ENCODE data around the gene SSBP3.

The SSBP3 gene

DNA sequence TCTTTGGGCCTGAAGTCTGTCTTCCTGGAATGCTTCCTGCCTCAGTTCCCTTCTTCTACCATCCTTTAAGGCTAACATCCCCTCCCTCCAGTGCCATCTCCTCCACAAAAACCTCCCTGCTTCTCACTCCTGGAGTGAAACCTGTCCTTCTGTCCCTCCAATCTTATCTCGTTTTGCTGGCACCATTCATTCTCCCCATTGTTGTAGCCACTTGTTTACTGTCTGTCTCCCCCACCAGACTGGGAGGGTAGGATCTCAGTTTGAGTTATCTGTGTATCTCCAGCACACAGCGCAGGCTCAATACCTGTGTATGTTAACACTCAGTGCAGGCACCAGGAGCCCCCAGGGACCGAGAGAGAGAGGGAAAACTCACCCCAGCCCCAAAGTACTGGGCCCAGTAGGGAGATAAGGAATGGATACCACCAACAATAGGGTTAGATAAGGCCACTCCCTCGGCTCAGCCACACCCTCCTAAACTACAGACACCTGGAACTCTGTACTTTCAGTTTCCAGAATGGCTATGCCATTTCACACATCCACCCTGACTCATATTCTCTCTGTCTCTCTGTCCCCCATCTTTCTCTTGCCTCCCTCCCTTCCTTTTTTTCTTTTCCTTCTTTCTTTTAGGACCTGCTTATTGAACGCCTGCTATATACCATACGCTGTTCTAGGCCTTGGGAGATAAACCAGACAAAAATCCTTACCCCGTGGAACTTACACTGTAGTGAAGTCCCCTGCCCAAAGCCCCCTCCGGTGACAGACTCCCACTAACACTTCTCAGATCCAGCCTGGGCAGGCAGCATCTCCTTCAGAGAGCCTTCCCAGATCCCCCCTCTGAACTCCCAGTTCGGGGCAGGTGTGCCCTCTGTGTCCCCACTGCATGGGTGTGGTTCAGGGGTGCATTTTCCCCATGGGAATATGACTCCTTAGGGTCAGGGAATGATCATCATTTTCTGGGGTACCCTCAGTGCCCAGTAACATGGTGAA lies 3.3 kb upstream of the SSBP3 start:
- no peak for DNase-seq

DNA sequence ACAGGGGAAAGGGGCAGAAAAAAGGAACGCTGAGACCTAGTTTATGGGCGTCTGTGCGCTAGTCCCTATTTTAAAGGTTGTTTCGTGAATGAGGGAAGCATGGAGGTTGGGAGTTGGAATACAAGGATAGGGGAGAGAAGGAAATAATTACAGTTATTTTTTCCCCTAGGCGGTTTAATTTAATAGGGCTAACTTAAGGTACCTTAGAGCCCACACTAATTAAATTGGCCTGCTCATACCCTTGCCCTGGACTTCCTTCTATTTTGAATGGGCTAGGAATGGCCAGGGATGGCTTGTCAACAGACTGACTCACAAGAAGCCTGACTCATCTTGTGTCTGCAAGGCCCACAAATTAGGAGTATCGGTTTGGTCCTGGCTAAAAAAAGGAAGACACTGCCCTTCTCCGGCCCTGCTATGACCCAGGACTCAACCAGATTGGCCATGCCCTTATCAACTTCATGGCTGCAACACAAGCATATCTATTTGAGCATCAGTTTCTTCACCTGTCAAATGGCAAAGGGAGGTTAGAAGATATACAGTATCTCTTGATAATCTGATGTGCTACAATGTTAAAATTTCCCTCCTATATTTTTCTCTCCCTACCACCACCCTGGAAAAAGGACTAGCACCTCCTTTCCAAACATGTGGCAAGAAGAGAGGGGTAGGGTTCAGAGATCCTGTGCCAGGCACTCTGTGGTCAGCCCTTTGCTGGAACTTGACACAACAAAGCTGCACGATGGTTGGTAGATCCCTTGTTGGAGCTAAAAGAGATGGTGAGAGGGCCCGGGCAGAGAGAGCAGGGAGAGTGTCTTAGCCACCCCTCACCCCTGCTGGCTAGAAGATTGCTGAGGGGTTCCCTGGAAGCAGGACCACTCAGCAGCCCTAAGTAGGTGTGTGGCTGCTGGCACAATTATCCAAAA lies 2.2 kb upstream of the SSBP3 start:
- DNase-seq = peak; percentile 48

DNA sequence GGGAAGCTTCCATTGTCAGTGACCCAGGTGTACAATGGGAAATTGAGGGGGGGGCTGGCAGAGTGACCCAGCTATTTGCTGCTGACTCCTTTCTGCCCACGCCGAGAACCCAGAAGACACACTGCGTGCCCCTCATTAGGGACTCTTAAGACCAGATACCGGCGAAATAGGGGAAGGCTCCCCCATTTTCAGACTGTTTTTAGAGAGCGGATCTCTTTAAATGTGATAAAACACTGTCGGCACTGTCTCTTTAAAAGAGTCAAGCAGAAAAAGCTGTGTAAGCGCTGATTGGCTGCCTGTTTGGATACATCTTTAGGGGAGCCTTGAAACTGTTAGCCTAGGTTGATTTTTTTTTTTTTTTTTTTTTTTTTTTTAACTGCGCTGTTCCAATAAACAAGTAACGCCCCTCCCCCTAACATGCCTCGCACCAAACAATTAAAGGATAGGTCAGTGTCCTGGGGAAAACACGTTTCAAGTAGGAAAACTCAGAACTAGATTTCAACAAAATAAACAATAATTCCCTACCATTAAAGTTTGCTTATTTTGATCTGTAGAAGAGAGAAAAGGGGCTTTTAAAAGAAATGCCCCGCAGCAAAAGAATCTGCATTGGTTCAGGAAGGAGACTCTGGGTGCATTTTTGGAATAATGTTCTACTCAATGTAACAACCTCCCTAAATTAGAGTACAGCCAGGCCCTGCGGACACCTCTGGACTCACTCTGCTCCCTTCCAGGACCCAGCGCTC lies 1.4 kb upstream of the SSBP3 start:
- peak; percentile 42 for DNase-seq

DNA sequence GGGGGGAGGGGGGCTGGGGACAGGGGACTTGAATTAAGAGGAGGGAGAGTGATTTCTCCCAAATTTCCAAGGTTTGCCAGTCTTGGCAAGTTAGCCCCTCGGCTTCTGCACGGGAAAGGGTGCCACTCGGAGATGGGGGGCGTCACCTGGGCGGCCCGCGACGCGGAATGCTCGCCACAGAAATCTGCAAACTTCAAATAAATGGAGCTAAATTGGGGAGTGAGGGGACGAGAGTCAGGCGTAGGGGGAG lies 885 bp upstream of the SSBP3 start:
- no peak for DNase-seq

DNA sequence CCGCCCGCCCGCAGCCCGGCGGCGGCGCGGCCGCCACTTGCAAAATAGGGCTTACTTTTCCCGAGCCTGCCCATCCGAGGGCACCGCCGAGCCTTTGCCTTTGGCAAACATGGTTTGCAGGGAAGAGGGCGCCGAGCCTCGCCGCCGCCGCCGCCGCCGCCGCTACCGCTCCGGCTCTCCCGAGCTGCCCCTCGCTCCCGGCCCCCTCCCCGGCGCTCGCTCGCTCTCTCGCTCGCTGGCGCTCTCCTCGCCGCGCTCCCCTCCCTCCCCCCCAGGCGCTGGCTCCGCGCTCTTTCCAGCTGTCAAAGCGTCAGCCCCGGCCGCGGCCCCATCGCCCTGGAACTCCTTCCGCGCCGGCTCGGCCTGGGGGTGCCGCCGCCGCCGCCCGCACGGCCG lies 298 bp downstream of the SSBP3 start:
- no peak for DNase-seq

DNA sequence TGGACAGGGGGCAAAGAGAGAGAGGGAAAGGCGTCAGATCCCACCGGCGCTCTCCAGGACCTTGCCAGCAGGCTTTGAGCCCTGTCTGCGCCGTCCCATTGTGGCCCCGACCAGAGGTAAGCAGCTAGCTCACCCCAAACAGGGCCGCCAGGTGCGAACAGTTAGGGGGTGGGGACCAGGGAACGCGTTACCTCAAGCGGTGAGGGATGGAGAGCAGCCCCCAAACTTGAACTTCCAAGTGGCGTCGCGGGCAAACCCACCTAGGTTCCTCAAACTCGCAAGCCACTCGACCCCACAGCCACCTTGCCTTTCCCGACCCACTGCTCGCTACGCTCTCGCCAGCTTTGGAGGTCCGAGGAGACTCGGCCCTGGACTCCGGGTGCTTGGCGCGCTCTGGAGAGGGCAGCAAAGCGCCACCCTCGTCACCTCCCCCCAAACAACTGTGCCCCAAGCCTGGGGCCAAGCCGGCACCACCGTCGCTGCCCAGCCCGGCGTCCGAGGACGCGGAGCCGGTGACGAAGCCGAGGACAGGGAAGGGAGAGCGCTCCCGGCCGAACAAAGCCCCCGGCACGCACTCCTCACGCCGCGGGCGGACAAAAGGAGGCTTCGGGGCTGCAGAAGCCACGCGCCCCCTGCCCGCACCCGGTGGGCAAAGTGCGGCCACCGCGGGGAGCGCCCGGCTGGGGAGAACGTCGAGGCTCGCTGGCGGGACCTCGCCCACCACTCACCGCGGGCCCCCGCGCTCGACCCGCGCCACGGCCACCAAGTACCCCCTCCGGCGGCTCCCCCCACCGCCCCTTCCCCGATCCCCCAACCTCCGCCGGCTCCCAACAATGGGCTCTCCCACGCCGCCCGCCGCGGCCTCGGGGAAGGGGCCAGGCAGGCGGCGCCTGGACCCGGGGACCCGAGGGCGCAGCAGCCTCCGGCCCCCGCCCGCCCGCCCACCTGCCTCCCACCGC lies 976 bp downstream of the SSBP3 start:
- no peak for DNase-seq

DNA sequence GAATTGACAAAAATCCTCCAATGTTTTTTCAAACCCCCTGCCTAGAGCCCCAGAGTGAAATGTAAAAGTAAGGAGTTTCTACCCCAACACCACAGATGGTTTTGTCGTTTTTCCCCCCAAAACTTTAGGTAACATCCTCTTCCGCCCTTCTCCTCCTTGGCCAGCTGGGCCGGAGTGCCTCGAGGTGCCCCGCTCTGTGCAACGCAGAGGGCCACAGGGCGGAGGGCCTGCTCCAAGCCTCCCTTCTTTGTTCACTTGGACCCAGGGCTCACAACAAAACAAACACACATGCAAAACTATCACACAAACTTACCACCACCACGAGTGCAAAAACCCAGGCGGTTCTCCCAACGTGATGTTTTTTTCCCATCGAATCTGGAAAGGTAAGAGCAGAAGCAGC lies 1.9 kb downstream of the SSBP3 start:
- no peak for DNase-seq

DNA sequence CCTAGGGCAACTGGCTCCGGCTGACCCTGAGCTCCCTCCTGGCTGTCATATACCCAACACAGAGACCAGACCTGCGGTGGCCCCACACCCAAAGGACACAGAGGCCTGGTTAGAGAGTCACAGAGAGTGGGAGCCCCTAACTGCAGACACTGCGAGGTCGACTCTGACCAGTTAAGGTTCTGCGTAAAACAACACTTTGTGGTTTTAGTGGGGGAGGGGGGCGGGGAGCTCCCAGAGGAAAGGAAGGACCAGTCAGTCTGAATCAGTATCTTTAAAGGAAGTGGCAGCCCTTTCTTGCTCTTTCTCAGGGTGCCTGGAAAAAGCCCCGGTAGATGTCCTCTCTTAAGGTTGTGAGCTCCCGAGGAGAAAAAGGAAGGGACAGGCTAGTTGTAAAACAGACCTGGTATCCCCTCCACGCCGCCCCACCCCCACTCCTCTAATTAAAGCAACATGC lies 2.4 kb downstream of the SSBP3 start:
- DNase-seq = no peak

DNA sequence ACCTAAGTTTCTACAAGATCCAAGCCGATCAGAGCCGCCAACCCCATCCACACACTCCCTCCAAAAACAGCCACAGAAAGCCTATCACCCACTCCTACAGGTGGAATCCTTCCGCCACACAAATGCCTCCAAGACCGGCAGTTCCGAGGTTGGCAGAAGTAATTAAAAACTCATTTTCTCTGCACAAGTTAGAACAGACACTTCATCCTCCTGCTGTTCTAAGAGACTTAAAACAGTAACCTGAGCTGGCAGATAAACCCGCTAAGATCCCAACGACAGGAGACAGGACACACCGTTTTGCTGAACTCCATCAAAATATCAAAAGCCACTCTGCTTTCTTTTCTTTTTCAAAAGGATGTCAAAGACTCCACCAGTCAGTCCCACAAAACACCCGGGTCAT lies 2.8 kb downstream of the SSBP3 start:
- DNase-seq = no peak

DNA sequence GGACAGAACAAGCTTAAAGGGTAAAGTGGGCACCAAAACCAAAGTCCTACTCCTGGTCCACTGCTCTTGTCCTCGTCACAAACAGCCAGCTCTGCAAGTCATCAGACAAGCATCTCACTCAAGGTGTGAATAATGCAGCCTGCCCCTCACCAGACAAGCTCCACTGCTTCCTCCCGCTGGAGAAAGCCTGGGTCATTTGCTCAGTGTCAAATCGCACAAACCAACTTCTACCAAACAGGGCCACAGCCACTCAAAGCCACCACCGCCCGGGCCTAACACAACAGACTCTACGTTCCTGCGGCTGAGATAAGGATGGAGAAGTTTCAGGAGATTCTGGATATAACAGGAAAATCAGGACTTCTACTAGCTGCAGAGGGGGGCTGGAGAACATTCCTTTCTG lies 3.3 kb downstream of the SSBP3 start:
- DNase-seq = no peak

DNA sequence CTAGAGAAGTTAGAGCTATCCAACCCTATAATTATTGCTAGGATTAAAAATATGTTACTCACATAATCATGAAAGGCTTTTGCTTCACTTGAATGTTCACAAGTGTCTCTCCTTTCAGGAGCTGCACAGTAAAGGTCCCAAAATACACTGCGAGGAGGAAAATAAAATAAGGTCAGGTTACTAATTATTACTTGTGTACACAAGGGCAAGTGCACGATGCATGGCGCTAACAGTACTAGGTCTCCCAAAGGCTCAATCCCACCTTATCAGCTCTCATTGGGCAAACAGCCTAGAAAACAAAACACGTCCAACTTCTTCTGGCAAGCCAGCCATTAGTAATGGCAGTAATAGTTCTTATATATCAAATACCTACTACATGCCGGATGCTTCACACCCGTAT lies 4.4 kb downstream of the SSBP3 start:
- DNase-seq = no peak

DNA sequence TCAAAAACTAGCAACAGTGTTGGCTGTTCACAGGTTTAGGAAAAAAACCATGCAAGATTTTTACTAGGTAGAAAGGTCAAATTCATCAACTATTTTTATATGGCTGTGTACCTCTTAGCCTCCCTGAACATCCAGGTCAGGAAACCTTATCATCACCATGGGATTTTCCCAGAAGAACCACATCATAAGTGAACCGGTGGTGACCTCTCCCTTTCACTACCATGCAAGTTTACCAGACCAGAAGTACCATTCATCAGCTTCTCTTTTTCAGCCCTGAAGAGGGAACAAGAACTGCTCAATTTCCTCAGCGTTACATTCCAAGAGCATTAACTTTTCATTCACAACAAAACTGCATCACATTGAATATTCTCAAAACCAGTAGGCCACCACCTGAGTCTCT lies 5.9 kb downstream of the SSBP3 start:
- no peak for DNase-seq

DNA sequence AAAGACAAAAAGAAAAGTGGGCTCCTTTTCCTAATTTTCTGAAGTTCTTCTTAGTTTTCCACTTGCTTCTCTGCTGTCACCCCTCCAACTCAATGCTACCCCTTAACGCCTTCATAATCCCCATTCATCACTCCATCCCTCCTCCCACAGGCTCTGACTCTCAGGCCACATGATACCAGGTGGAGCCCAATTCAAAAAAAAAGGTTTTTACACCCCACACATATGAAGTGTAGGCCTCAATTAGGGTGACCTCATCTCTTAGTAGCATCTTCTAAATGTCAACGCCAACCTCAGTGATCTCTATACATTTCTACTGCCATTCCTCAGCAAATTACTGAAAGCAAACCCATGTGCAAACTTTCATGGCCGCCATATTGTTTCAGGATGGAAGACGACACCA lies 6.4 kb downstream of the SSBP3 start:
- no peak for DNase-seq

DNA sequence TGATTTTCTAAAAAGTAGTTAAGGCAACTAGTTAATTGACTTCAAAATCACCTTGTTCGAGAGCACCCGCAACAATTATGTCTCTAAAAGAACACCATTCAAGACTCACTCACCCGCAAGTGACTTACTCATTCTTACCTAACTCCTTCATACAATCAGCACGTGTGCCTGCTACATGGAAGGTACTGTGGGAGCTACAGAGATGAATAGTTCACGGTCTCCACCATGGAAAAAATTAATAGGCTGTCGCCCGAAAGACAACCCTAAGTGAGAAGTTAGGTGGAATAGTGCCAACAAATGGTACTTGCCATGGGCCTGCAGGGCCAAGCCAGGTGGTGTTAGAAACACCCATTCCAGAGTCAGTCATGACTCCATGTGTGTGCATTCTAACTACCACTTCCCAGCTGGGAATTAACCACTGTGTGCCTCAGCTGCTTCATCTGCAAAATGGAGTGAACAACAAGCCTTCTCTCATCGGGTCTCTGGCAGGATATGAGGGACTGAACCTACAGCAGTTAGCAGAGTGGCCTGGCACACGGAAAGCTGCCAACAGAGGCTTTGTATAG lies 7.1 kb downstream of the SSBP3 start:
- no peak for DNase-seq

DNA sequence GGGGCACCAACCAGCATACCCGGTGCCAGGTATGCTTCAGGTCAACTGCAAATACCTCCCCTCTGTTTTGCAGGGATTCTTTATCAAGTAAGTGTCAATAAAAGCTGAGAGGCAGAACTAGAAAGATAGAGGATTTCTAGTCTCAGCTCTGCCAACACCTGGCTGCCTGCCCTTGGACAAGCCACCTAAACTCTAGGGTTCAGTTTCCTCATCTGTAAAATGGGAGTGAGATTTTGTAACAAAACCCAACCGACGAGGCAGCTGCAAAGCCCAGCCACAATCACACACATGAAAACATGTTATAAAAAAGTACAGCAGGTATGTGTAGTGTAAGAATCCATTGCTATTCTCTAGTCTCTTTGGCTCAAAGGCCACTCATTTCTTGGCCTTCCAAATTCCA lies 8.2 kb downstream of the SSBP3 start:
- no peak for DNase-seq

DNA sequence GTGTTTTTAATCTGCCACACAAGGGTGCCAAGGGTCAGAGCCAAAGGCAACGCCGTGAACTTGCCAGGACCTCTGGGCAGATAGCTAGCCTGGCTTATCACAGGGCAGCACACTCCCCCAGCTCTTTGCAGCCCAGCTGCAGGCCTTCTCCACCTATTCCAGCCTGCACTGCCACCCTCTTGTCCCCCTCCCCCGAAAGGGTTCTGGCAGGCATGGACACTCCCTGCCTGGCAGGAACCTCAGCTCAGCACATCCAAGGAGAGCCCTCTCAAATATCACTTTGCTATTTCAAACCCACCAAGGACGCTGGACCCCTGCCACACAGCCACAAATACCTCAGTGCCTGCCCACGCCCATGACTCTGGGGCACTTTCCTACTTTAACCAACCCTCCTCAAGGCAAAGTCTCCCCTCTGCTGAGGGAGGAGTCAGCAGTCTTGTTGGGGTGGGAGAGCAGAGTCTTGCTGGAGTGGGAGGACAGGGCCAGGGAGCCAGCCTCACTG lies 9.1 kb downstream of the SSBP3 start:
- no peak for DNase-seq

DNA sequence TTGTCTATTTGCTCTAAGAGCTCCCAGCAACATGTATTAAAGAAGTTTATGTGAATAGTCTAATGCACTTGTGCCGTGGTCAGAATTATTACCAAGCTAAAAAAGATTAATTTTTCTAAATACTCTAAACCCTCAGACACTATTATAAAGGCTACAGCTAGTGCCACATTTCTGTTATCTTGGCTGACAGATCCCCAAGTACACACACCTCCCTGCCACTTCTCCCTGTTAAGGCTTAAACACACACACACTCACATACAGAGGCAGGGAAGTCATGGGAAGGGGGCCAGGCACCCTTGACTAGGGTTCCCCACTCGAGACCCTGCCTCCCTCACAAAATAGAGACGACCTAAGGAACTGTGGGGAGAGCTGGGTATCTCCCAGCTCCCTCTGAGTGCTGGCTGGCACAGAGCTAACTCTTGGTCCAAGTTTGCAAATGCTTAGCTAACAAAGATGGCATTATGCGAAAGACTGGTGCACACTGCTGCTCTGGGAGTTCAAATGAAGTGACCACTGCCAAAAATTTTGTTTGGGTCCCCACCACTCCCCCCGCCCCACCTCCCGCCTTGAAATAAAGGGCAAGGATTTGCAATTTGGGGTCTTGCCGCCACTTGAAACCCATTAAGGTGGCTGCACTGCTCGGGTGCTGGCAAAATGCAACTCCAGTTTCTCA lies 9.8 kb downstream of the SSBP3 start:
- DNase-seq = no peak

DNA sequence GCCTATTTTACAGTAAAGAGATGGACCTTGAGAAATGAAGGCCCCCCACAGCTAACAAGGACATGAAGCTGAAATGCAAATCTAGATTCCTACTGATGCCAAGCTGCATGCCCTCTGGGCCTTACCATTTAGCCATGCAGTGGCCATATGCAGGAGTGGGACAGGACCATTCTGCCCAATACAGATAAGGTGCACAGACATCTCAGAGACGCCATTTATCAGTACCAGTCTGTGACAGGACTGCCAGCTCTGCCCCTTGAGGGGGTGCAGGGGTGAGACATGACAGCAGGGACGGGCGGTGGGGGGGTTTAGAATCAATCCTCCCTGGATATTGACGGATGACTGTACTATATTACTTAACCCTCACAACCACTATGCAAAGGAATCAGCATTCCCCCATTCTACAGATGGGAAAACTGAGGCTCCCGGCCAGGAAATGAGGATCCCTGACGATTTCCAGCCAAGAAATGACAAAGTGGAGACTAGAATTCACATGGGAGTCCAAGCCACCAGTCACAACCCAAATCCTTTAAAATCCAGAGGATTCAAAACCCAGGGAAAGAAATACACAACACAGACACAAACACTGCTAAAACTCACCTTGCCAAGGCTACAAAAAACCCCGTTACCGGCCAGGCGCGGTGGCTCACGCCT lies 10.8 kb downstream of the SSBP3 start:
- DNase-seq = no peak

DNA sequence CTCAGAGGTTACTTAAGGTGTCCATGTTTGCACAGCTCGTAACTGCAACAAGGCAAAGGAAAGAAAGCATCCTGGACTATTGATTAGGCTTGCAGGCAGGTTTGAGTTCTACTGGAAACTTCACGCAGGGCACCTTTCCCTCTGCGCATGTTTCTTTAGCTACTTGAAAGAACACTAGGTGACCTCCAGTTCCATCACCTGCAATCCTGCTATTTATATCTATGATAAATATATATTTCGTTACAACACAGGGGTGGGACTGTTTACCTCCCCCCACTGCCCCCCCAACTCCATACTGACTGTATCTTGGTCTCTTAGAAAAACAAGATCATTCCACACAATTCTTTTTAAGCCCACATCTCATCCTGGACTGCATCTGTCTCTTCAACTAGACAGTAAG lies 12.1 kb downstream of the SSBP3 start:
- no peak for DNase-seq

DNA sequence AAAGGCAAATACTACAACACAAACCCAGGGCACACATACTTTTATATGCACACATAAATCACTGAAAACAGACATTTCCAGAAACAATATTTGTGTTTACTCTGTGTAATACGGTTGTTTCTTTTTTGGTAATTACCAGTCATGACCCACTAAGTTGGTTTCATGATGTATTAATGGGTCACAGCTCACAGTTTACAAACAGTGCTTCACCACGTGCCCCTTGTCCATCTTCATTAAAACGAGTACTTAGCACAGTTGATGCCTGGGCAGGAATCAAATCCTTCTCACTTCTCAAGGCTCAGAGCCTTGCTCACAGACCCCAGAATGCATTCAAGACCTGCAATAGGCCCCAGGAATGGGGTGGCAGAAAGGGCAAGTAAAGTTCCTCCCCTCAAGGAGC lies 13.8 kb downstream of the SSBP3 start:
- no peak for DNase-seq
